Peyer's patch (tissue), 4 donors: ENCODE measurements around the gene SLC1A5. TPM values are rescaled to one million over a fixed set of nuclear protein-coding genes. Genes with fewer than 3 reads are reported as not detected.

Experiments used
- DNase-seq, 3 donors: peaks; one replicate each; pipeline ENCODE4 v3.0.0-alpha.2; 2017 to 2019
- H3K27ac ChIP-seq, 4 donors: fragments of 200-600 bp; sonication (generic); one replicate each; pipeline ENCODE4 v1.5.1; 2016 to 2019
- H3K27me3 ChIP-seq, 2 donors: fragments of 200-600 bp; sonication (generic); one replicate each; pipeline ENCODE4 v1.5.1; 2019
- H3K36me3 ChIP-seq, 3 donors: fragments of 200-600 bp; sonication (generic); one replicate each; pipeline ENCODE4 v1.5.1; 2016 to 2019
- H3K4me1 ChIP-seq, 4 donors: fragments of 200-600 bp; sonication (generic); one replicate each; pipeline ENCODE4 v1.5.1; 2016 to 2019
- H3K4me3 ChIP-seq, 4 donors: fragments of 200-600 bp; sonication (generic); 1 replicate in 3 of 4; 2 replicates in 1 of 4; pipeline ENCODE4 v1.5.1; 2016 to 2019; ENCODE audit warnings: mild to moderate bottlenecking in 1 of 4
- H3K9me3 ChIP-seq, 4 donors: fragments of 200-600 bp; sonication (generic); one replicate each; pipeline ENCODE4 v1.5.1; 2016 to 2019; ENCODE audit warnings: mild to moderate bottlenecking in 1 of 4
- POLR2A ChIP-seq, 2 donors: fragments of 450-650 bp; IDR thresholded peaks; one replicate each; pipeline ENCODE4 v1.5.1; 2017; ENCODE audit warnings: antibody characterized with exemption in 2 of 2, mild to moderate bottlenecking in 2 of 2, moderate library complexity in 2 of 2
- total RNA-seq, 4 donors: library from RNA; depleted of rRNA; stranded (reverse); fragments of >200 nt; gene quantifications; one replicate each; pipeline ENCODE4 v1.1.0, GENCODE V29; 2016
- TF ChIP-seq, protein P1 (sequence below), 6 experiments: fragments of 450-650 bp in 4 of 6; fragments of 200-600 bp in 2 of 6; sonication (generic) in 1 of 6; IDR thresholded peaks; one replicate each; pipeline ENCODE4 v1.5.1; 2017 to 2019; ENCODE audit warnings: antibody characterized with exemption in 6 of 6, mild to moderate bottlenecking in 3 of 6, moderate library complexity in 1 of 6

SLC1A5 gene
- total RNA-seq, 4 donors from 2014 or later = 19.8 to 34.7 (median 31.2) TPM

DNA sequence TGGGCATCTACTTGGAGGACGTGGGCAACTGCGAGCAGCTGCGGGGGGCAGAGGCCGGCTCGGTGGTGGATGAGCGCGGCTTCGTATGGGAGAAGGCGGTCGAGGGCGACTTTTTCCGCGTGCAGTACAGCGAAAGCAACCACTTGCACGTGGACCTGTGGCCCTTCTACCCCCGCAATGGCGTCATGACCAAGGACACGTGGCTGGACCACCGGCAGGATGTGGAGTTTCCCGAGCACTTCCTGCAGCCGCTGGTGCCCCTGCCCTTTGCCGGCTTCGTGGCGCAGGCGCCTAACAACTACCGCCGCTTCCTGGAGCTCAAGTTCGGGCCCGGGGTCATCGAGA, 31.9 kb downstream of the SLC1A5 start:
- Histone ChIP-seq H3K36me3 (peaks cover 0 to 14% (median 0%) of the 10 kb centered on the region in 3 donors), H3K27ac (no peak overlapping the region), H3K4me3 (no peak overlapping the region), H3K27me3 (no peaks in the 10 kb centered on the region), H3K9me3 (no peaks in the 10 kb centered on the region), H3K4me1 (peaks cover 0 to 7% (median 0%) of the 10 kb centered on the region in 4 donors)
- DNase-seq = no peak
- TF ChIP-seq, protein P1, sequence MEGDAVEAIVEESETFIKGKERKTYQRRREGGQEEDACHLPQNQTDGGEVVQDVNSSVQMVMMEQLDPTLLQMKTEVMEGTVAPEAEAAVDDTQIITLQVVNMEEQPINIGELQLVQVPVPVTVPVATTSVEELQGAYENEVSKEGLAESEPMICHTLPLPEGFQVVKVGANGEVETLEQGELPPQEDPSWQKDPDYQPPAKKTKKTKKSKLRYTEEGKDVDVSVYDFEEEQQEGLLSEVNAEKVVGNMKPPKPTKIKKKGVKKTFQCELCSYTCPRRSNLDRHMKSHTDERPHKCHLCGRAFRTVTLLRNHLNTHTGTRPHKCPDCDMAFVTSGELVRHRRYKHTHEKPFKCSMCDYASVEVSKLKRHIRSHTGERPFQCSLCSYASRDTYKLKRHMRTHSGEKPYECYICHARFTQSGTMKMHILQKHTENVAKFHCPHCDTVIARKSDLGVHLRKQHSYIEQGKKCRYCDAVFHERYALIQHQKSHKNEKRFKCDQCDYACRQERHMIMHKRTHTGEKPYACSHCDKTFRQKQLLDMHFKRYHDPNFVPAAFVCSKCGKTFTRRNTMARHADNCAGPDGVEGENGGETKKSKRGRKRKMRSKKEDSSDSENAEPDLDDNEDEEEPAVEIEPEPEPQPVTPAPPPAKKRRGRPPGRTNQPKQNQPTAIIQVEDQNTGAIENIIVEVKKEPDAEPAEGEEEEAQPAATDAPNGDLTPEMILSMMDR (IDR thresholded peaks at IDR 0.05) = no peak
- no peak for TF ChIP-seq POLR2A (IDR thresholded peaks at IDR 0.05)

DNA sequence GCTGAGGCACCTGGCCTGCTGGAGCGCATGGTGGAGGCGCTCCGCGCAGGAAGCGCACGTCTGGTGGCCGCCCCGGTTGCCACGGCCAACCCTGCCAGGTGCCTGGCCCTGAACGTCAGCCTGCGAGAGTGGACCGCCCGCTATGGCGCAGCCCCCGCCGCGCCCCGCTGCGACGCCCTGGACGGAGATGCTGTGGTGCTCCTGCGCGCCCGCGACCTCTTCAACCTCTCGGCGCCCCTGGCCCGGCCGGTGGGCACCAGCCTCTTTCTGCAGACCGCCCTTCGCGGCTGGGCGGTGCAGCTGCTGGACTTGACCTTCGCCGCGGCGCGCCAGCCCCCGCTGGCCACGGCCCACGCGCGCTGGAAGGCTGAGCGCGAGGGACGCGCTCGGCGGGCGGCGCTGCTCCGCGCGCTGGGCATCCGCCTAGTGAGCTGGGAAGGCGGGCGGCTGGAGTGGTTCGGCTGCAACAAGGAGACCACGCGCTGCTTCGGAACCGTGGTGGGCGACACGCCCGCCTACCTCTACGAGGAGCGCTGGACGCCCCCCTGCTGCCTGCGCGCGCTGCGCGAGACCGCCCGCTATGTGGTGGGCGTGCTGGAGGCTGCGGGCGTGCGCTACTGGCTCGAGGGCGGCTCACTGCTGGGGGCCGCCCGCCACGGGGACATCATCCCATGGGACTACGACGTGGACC, 32.4 kb downstream of the SLC1A5 start:
- Histone ChIP-seq H3K27ac (no peak overlapping the region), H3K27me3 (no peaks in the 10 kb centered on the region), H3K9me3 (no peaks in the 10 kb centered on the region), H3K4me3 (no peak overlapping the region), H3K4me1 (peaks cover 0 to 7% (median 0%) of the 10 kb centered on the region in 4 donors), H3K36me3 (peaks cover 0 to 14% (median 0%) of the 10 kb centered on the region in 3 donors)
- no peak for TF ChIP-seq POLR2A (IDR thresholded peaks at IDR 0.05)
- TF ChIP-seq, protein P1 (IDR thresholded peaks at IDR 0.05) = no peak
- no peak for DNase-seq

DNA sequence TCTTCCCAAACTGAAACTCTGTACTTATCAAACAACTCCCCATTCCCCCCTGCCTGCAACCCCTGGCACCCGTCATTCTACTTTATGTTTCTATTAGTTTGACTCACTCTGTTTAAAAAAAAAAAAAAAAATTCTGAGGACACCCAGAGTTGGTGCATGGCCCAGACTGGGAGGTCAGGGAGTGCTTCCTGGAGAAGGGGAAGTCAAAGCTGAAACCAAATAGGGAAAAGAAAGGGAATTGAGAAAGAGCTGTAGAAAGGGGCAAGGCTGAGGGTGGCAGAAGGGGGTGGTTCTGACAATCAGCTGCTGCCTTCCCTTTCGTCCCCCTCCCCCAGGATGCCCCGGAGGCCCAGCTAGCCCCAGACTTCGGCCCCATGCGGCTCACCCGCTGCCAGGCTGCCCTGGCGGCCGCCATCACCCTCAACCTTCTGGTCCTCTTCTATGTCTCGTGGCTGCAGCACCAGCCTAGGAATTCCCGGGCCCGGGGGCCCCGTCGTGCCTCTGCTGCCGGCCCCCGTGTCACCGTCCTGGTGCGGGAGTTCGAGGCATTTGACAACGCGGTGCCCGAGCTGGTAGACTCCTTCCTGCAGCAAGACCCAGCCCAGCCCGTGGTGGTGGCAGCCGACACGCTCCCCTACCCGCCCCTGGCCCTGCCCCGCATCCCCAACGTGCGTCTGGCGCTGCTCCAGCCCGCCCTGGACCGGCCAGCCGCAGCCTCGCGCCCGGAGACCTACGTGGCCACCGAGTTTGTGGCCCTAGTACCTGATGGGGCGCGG, 33.1 kb downstream of the SLC1A5 start:
- Histone ChIP-seq H3K4me3 (no peak overlapping the region), H3K27me3 (no peaks in the 10 kb centered on the region), H3K9me3 (no peaks in the 10 kb centered on the region), H3K4me1 (peaks cover 0 to 7% (median 0%) of the 10 kb centered on the region in 4 donors), H3K36me3 (peaks cover 0 to 14% (median 0%) of the 10 kb centered on the region in 3 donors), H3K27ac (no peak overlapping the region)
- TF ChIP-seq POLR2A (IDR thresholded peaks at IDR 0.05) = no peak
- TF ChIP-seq, protein P1 (IDR thresholded peaks at IDR 0.05) = no peak
- DNase-seq = no peak

DNA sequence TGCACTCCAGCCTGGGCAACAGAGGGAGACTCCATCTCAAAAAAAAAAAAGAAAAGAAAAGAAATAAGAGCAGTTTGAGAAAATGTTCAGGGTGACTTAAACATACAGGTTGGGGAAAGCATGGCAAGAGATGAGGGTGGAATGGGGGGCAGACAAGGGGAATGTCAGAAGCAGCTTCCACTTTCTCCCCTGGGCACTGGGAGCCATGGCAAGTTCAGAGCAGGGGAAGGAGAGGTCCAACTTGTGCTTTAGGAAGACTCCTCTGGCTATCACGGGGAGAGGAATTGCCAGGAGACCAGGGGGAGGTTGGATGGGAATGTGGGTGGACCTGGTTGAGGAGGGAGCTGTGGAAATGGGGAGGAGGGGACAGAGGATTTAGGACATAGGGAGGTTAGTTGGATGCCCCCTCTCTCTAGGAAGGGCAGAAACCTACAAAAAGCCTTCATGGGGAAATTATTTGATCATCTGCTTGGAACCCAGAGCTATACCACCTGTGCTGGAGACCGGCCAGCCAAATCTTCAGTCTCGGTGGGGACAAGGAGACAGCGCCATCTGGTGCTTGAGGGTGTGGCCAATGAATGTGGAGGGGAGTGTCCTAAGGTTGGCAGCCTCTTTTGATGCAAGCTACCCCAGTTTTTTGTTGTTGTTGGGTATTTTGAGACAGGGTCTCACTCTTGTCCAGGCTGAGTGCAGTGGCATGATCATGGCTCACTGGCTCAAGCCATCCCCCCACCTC, 34.8 kb downstream of the SLC1A5 start:
- Histone ChIP-seq H3K4me1 (peaks cover 0 to 7% (median 0%) of the 10 kb centered on the region in 4 donors), H3K4me3 (no peak overlapping the region), H3K9me3 (no peaks in the 10 kb centered on the region), H3K27ac (no peak overlapping the region), H3K36me3 (peaks cover 0 to 14% (median 0%) of the 10 kb centered on the region in 3 donors), H3K27me3 (no peaks in the 10 kb centered on the region)
- TF ChIP-seq POLR2A (IDR thresholded peaks at IDR 0.05) = no peak
- TF ChIP-seq, protein P1 (IDR thresholded peaks at IDR 0.05) = peak in 5 of 6 experiments; percentile 35 to 57 (median 55)
- DNase-seq = peak; percentile 67 to 82 (median 71)

- Histone ChIP-seq H3K27me3 (no peaks in the 10 kb centered on the region), H3K4me1 (peaks cover 0 to 22% (median 8%) of the 10 kb centered on the region in 4 donors), H3K36me3 (no peaks in the 10 kb centered on the region), H3K9me3 (no peaks in the 10 kb centered on the region), H3K27ac (no peak overlapping the region), H3K4me3 (no peak overlapping the region)
- DNase-seq = peak; percentile 76 to 88 (median 82)
- TF ChIP-seq, protein P1 (IDR thresholded peaks at IDR 0.05) = peak; percentile 59 to 83 (median 69)
- no peak for TF ChIP-seq POLR2A (IDR thresholded peaks at IDR 0.05)
Measured at GRCh38 chr19:46748325-46749109, 39.9 kb downstream of the SLC1A5 start.
